GM12873 (cell line): ENCODE measurements around the gene GSK3B.

Experiments
- TF ChIP-seq, protein P1 (sequence below): IDR thresholded peaks from 2 replicates; pipeline ENCODE4 v1.5.1; 2012; ENCODE audit warnings: low read depth, mild to moderate bottlenecking, moderate library complexity, low read length, control low read depth; ENCODE audit not compliant: insufficient read depth; ENCODE audit errors: missing control alignments

The GSK3B gene

DNA sequence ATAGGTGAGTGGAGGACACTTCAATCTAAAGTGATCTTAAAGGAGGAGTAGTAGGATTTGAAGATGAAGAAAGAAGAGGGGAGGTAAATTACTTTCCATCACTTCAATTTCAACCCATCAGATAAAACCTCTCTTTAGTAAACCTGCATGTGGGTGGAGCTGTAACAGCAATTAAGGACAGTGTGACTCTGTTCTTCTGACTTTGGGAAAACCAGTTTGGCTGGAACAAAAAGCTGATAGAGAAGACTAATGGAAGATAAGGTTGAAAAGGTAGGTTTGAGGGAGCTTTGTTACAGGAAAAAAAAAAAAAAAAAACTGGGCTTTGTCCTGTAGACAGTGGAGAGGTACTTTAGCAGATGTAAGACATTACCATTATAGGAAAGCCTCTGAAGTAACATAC is 4.5 kb upstream of the GSK3B start:
- TF ChIP-seq, protein P1, sequence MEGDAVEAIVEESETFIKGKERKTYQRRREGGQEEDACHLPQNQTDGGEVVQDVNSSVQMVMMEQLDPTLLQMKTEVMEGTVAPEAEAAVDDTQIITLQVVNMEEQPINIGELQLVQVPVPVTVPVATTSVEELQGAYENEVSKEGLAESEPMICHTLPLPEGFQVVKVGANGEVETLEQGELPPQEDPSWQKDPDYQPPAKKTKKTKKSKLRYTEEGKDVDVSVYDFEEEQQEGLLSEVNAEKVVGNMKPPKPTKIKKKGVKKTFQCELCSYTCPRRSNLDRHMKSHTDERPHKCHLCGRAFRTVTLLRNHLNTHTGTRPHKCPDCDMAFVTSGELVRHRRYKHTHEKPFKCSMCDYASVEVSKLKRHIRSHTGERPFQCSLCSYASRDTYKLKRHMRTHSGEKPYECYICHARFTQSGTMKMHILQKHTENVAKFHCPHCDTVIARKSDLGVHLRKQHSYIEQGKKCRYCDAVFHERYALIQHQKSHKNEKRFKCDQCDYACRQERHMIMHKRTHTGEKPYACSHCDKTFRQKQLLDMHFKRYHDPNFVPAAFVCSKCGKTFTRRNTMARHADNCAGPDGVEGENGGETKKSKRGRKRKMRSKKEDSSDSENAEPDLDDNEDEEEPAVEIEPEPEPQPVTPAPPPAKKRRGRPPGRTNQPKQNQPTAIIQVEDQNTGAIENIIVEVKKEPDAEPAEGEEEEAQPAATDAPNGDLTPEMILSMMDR = no peak

DNA sequence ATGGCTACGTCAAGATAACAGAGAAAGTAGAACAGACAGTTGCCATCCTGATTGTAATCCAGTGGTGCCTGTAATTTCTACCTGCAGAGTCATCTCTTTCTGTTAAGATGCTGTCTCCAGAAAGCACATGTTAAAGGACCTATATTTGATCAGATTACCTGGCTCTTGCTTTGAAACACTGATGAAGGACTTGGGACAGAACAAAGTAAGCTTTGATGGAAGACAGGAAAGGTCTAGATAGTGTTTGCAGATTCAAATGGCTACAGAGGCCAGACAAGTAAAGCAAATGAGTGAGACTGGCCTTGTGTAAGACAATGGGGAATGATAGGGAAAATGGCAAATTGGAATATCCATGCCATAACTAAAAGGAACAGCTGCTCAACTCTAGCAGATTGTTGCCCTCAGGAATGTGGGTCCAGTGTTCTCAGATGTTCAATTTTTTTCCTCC is 1.8 kb upstream of the GSK3B start:
- TF ChIP-seq, protein P1 = no peak

DNA sequence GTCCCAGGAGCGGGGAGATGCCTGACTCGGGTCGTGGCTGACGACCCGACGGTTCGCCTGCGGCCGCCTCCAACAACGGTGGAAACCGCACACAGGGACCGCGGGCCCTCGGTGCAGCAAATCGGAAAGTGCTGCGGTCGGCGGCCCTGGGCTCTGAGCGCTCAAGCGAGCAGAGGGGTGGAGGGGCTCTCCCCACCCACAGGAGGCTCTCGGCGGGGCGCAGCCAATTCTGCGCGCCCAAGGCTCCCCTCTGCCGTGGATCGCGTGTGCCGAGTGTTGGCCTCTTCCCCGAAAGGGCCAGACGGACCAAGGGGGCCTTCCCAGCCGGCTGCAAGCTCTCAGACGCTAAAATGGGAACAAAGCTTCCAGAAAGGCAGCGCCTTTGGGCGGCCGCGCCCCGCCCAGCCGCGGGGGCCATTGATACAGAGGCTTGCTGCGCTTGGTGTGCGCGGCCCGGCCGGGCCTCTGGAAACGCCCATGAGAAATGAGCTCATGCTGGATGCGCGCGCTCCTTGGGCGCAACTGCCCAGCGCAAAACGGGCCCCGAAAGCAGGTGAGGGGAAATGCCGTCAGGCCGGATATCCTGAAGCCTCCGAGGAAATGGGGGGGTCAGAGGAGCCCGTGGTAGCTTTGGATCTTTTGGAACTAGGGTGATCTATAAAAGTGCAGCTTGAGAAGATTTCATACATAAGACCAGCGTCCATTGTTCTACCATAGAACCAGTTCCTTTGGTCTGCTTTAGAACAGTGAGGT is 1.2 kb upstream of the GSK3B start:
- TF ChIP-seq, protein P1 = no peak

DNA sequence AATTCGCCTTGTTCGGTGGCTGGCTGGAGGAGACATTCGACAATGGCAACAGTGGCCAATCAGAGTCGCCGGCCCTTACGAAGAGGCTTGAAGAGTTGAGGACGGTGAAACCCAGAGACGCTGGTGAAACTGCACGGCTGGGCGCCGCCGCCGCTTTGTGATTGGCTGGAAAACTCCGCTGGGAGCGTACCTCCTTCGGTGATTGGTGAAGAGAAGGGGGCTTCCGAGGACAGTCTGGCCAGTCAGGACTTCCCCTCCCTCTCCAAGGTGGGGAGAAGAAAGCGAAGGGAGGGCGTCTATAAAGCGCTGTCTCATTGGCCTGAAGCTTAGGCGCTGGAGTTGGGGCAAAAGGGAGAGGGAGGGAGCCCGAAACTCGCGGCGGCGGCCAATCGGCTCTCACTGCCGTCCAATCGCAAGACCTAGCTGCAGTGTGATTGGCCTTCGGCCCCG is 554 bp upstream of the GSK3B start:
- TF ChIP-seq, protein P1 = no peak

DNA sequence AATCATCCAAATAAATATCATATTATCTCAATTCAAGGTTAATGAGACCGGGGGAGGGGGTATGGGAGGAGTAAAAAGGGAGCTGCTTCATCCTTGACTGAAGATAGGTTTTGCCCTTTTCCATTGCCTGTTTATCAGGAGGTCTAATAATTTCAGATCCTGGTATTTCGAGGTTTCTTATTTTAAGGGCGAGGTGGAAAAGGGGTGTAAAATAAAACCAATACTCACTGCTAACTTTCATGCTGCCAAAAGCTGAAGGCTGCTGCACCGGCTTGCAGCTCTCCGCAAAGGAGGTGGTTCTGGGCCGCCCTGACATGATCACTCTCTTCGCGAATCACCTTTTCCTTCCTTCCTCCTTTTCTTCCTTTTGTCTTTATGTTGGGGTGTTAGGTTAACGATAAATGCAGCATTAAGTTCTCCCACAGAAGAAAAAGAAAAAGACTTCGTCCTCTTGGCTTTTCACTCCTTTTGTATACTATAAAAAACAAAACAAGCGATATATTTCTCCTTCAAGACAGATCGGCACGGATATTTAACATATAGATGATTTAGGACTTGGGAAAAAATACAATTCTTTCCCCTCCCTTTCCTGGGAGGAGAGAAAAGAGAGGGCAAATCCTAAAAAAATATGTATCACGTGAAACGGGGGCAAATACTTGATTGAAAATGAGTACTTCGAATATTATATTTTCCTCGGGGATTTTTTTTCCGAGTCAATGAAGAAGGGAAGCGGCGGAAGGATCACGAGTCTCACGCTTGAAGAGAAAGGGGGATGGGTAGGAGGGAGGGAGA is 932 bp downstream of the GSK3B start:
- TF ChIP-seq, protein P1 = no peak

DNA sequence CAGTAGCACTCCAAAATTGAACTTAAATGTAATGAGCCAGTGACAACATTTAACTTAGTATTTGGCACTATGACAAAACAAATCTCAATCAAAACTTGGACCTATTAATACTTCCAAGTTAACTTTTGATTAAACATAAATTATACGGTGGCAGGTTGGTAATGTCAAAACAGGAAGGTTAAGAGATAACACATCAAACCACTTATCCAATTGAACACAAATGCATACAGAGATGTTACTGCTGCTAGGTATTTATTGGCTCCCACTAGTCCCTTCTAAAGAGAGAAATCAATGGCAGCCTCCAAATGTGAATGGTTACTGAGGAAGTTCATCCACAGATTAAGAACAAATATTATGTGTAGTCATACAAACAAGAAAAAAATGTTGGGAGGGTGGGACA is 1.8 kb downstream of the GSK3B start:
- TF ChIP-seq, protein P1 = no peak

DNA sequence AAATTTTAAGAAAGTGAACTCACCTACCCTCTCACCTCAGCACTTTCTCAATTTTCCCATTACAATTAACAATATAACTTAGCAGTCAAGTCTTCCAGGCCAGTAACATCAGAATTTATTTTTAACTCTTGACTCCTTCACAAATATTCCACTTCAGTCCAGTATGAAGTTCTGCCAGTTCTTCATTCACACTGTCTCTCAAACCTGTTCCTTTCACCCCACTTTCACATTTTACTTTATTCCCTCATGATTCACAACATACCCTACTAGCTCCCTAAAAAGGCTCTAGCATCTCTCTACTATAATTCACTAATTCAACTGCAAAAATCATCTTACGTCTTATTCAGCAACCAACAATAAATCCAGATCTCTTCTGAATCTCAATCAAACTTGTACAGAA is 3.8 kb downstream of the GSK3B start:
- TF ChIP-seq, protein P1 = no peak
